NCI-H146 treated with DMSO at 0.1 percent for 48 hours (cell line): ENCODE results near the gene ATXN1.
"Not testable (repeated sequence)": the region's sequence is repeated elsewhere in the genome, so short reads cannot be mapped to it uniquely, and the experiment has no call there.

Source experiments
- DNase-seq: peaks from one replicate; lab custom pipeline; 2025; ENCODE audit not compliant: unreplicated experiment; lab: John Stamatoyannopoulos, UW

The ATXN1 gene

GRCh38 chr6:16404456-16404855, 356.8 kb downstream of the ATXN1 start:
- DNase-seq = no peak

GRCh38 chr6:16403831-16404230, 357.4 kb downstream of the ATXN1 start:
- DNase-seq = no peak

GRCh38 chr6:16402581-16402900, 358.7 kb downstream of the ATXN1 start:
- DNase-seq = no peak

- no peak for DNase-seq
Measured at GRCh38 chr6:16400248-16400760, 361.0 kb downstream of the ATXN1 start.

- no peak for DNase-seq
Measured at GRCh38 chr6:16399695-16400094, 361.6 kb downstream of the ATXN1 start.

GRCh38 chr6:16399158-16399557, 362.1 kb downstream of the ATXN1 start:
- no peak for DNase-seq

- no peak for DNase-seq
Measured at GRCh38 chr6:16398587-16398986, 362.7 kb downstream of the ATXN1 start.

GRCh38 chr6:16397623-16398022, 363.6 kb downstream of the ATXN1 start:
- no peak for DNase-seq

GRCh38 chr6:16396497-16397319, 364.6 kb downstream of the ATXN1 start:
- no peak for DNase-seq

- no peak for DNase-seq
Measured at GRCh38 chr6:16394632-16395031, 366.6 kb downstream of the ATXN1 start.

GRCh38 chr6:16393326-16393725, 367.9 kb downstream of the ATXN1 start:
- DNase-seq = no peak

GRCh38 chr6:16392010-16392409, 369.2 kb downstream of the ATXN1 start:
- no peak for DNase-seq

- DNase-seq = no peak
Measured at GRCh38 chr6:16391451-16391912, 369.8 kb downstream of the ATXN1 start.

- DNase-seq = not testable (repeated sequence)
Measured at GRCh38 chr6:16390909-16391450, 370.3 kb downstream of the ATXN1 start.

GRCh38 chr6:16389642-16390041, 371.6 kb downstream of the ATXN1 start:
- no peak for DNase-seq

GRCh38 chr6:16388488-16388887, 372.8 kb downstream of the ATXN1 start:
- no peak for DNase-seq

GRCh38 chr6:16386057-16386456, 375.2 kb downstream of the ATXN1 start:
- no peak for DNase-seq

GRCh38 chr6:16383607-16384206, 377.6 kb downstream of the ATXN1 start:
- DNase-seq = no peak

GRCh38 chr6:16381968-16382367, 379.3 kb downstream of the ATXN1 start:
- not testable (repeated sequence) for DNase-seq

GRCh38 chr6:16380220-16380809, 380.9 kb downstream of the ATXN1 start:
- no peak for DNase-seq

- DNase-seq = not testable (repeated sequence)
Measured at GRCh38 chr6:16378360-16378759, 382.9 kb downstream of the ATXN1 start.

GRCh38 chr6:16377470-16377869, 383.8 kb downstream of the ATXN1 start:
- no peak for DNase-seq
